Bone marrow (tissue), 2 donors: Measurements from ENCODE around the gene DNM1.
"Not testable (repeated sequence)": the region's sequence is repeated elsewhere in the genome, so short reads cannot be mapped to it uniquely, and the experiment has no call there.

ENCODE experiments used
- DNase-seq, 2 donors: peaks; one replicate each; lab custom pipeline; 2025; lab: John Stamatoyannopoulos, UW

The DNM1 gene

DNA sequence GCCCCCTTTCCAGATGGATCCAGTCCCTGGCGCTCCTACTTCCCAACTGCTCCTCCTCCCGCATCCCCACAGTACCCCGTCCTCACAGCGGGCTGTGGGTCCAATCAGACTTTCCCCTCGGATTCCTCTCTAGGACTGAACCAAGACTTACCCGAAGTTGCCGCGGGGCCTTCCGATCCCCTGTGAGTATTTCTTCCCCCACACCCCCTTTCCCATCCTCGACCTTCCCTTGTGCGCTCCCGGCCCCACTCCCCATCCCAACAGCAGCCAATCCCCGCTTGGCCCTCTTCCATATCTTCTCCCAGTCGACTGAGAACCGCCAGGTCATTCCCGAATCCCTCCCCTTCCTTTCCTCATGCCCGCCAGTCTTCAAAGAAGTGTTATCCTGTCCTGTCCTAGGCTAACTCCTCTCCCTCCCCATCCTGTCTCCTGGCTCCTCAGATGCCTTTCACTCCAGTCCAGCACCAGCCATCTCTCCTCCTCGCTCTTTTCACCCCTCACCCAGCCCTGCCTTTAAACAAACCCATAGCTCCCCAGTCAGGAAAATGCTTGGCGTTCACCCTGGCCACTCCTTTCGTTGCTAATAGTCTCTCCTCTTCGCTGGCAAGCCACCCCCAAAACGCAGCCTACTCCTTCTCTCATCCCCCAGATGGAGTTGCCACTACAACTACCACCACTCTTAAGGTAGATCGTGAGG, 73.5 kb downstream of the DNM1 start:
- no peak for DNase-seq

DNA sequence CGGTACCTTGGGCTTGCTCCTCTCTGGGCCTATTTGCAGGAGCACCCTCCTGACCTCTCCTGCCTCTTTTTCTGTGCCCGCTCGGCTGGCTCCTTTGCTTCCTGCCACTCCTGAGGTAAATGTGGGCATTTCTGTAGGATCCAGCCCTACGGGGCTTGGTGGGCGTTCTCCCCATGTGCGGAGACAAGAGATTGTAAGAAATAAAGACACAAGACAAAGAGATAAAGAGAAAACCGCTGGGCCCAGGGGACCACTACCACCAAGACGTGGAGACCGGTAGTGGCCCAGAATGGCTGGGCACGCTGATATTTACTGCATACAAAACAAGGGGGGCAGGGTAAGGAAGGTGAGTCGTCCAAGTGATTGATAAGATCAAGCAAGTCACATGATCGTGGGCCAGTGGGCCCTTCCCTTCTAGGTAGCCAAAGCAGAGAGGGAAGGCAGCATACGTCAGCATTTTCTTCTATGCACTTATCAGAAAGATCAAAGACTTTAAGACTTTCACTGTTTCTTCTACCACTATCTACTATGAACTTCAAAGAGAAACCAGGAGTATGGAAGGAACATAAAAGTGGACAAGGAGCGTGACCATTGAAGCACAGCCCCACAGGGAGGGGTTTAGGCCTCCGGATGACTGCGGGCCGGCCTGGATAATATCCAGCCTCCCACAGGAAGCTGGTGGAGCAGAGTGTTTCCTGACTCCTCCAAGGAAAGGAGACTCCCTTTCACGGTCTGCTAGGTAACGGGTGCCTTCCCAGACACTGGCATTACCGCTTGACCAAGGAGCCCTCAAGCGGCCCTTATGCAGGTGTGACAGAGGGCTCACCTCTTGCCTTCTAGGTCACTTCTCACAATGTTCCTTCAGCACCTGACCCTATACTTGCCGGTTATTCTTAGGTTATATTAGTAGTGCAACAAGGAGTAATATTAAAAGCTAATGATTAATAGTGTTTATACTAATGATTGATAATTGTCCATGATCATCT, 76.2 kb downstream of the DNM1 start:
- not testable (repeated sequence) for DNase-seq

DNA sequence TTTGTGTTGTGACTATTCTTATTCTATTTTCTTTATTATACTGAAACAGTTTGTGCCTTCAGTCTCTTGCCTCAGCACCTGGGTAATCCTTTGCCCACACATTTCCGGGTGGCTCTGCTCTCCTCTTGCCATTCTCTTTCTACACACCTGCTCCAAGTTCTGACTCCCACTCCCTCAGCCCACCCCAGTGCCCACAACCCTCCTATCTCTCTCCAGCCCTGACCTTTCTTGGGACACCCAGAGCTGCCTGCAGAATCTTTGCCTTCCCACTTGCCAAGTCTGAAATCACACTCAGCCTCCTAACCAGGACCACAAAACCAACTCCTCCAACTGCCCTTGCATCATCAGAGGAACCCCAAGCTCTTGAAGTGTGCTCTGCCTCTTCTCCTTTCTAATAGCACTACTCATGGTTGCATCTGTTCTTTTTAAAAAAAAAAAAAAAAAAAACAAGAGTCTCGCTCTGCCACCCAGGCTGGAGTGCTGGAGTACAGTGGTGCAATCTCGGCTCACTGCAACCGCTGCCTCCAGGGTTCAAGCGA, 77.0 kb downstream of the DNM1 start:
- DNase-seq: no peak

DNA sequence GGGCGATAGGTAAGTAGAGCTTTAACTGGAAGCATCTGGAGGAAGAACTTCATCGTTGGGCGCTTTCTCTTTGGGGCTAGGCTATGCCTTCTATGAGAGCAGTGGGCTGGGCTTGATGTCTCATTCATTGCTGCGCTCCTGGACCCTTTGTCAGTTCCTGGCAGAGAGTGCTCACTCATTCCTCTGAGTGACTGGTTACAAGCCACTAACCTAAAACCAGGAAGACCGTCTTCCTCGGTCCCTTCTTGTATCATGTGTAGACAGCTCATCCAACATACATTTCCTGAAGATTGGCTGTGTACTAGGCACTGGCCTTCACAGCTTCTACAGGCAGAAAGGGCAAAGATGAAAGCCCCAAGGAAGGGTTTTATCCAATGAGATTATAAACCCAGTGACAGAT, 79.3 kb downstream of the DNM1 start:
- no peak for DNase-seq

DNA sequence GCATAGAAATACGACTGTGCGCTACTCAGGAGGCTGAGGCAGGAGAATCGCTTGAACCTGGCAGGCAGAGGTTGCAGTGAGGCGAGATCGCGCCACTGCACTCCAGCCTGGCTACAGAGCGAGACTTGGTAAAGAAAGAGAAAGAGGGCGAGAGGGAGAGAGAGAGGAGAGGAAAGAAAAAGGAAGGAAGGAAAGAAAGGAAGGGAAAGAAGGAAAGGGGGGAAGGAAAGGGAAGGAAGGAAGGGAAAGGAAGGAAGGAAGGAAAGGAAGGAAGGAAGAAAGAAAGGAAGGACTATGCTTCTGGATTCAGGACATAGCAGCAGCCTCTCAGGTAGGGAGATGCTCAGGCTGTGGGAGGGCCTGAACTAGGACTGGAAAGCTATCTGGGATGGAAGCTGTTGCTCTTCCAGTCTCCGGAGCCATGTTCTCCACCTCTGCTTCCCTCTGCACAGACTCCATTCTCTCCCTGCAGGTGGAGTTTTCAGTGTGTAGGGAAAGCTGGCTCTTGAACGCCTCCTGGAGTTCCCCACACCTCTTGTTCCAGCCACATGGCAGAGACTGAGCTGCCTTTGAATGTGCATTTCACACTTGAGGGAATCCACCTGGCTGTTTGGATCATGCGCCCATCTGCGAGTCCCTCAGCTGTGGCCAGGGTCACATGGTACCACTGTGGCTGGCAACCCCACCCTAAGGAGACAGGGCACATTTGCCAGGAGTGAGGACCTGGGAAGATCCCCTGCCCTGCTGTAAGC, 82.0 kb downstream of the DNM1 start:
- DNase-seq: no peak

DNA sequence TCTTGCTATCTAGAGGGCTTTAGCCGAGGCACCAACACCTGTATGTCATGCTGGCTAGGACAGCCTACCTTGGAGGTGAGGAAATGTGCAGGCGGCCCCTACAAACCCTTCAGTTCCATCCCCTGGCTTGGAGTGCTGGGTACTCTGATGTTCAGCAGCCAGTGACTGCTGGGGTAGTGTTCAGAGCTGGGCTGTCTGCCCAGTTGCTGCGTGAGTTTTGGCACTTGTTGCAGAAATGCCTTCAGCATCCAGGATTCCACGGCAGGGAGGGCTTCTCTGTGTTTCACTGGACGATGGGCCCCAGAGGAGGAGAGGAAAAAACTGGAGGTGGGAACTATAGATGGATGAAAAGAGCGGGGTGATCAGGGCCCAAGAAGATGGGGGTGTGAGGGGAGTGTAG, 83.3 kb downstream of the DNM1 start:
- DNase-seq: no peak

DNA sequence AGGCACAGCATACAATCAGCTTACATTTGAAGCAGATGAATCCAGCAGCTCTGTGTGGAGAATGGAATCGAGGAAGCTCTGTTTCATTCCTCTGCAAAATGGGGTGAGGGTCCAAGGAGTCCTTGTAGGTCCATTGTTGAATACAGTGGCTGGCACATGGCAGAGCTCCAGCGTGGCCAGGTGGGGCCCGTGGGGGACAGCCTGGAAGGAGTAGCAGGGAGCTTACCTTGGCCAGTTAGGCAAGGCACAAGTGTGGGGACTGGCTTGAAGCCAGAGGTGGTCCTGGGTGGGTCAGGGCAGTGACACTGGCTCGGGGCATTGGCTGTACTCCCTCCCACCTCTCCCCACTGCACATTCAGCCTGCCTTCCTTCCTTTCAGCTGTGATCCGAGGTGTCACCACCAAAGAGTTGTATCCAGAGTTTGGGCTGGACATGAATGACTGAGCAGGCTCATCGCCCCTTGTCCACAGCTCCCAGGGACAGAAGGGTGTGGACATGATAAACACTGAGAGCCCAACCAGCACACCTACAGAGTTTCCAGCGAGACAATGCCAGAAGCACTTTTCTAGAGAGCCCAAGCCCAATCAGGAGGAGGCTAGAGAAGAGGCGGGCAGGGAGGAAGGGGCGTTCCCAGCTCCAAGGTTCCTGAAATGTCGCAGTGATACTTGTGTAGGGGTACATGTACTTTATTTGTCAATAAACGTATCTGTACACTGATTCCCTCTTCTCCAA, 85.3 kb downstream of the DNM1 start:
- no peak for DNase-seq

DNA sequence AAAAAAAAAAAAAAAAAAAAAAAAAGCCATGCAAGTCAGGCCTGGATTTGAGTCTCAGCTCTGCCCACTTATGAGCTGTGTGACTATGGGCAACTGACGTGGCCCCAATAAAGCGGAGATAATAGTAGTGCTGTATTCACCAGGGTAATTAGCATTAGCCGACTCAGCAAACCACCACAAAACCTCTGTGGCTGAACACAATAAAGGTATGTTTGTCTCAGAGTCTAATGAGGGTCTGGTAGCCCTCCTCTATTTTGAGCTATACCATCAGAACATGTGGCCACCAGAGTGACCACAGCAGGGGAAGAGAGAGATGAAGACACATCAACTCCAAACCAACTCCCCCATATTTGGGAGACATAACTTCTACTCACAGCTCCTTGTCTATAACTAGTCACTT, 88.8 kb downstream of the DNM1 start:
- DNase-seq: no peak

DNA sequence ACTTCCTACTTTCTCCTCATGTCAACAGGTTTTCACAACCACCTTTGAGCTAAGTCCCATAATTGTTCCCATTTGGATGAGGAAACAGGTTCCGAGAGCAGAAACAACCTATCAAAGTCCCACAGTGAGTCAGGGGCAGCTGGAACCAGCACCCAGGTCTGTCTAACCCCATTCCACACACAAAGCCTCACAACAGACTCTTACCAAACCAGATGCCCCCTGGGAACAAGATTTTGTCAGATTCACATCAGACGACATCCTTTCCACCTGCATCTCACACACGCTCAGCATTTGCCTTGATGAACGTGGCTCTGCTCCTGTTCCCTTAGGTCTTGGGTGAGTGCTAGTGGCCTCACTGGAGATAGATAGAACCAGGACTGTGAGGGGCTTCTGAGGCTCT, 89.9 kb downstream of the DNM1 start:
- no peak for DNase-seq

DNA sequence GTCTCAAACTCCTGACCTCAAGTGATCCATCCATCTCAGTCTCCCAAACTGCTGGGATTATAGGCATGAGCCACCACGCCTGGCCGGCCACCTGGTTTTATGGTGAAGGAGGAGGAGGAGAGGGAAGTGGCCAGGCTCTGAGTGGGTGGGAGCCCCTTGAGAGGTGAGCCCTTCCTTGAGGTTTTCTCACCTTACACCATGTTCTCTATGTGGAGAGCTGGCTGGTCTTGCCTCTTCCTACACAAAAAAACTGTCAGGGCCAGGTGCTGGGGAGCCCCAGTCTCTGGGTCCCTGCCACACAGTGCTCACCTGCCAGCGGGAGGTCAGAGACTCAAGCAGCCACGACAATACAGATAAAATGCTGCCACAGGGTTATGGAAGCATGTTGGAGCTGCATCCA, 91.0 kb downstream of the DNM1 start:
- no peak for DNase-seq

DNA sequence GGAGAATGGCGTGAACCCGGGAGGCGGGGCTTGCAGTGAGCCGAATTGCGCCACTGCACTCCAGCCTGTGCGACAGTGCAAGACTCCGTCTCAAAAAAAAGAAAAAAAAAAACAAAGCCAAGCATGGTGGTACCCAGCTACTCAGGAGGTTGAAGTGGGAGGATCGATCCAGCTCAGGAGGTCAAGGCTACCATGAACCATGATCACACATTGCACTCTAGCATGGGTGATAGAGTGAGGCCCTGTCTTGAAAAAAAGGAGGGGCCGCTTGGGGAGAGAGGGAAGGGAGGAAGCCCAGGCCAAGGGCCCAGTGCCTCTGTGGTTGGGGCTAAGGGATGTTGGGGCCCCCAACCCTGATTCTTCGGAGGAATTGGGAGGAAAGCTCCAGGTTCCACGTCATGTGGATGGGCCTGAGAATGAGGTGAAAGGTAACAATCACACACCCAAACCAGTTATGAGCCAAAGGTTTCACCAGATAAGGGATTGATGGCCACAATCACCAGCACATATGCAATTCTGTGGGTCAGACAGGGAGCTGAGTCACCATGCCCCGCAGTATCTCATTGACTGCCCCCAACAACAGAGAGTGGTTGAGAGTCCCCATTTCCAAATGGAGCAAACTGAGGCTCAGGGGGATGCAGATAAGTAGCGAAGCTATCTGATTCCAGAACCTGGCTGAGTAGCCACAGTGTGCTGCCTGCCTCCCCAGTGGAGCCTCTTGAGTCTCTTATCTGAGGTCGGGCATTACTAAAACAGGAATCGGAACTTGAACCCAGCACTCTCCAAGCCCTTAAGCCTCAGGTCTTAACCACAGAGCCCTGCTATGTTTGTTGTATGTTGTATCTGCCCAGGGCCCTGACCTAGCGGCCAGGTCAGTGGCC, 93.4 kb downstream of the DNM1 start:
- no peak for DNase-seq

DNA sequence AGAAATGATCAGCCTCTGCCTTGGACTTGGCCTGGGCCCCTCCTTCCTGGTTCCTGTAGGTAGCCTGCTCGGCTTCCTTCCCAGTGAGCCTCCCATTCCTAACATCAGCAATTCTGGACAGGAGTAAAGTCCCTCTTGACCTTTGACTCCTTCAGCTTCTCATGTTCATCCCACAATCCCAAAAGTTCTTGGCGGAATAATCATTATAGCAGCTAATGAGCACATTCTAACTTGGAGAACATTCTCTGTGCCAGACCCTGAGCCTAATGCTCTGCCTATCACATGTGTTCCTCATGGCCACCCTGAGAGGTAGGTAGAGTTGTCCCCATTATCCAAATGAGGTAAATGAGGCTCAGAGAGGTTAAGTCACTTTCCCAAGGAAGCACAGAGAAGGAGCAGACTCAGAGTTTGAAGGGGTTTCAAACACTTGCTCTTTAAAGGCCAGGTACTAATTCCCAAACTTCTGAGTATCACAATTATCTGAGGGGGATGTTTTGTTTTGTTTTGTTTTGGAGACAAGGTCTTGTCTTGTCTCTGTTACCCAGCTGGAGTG, 94.1 kb downstream of the DNM1 start:
- no peak for DNase-seq

DNA sequence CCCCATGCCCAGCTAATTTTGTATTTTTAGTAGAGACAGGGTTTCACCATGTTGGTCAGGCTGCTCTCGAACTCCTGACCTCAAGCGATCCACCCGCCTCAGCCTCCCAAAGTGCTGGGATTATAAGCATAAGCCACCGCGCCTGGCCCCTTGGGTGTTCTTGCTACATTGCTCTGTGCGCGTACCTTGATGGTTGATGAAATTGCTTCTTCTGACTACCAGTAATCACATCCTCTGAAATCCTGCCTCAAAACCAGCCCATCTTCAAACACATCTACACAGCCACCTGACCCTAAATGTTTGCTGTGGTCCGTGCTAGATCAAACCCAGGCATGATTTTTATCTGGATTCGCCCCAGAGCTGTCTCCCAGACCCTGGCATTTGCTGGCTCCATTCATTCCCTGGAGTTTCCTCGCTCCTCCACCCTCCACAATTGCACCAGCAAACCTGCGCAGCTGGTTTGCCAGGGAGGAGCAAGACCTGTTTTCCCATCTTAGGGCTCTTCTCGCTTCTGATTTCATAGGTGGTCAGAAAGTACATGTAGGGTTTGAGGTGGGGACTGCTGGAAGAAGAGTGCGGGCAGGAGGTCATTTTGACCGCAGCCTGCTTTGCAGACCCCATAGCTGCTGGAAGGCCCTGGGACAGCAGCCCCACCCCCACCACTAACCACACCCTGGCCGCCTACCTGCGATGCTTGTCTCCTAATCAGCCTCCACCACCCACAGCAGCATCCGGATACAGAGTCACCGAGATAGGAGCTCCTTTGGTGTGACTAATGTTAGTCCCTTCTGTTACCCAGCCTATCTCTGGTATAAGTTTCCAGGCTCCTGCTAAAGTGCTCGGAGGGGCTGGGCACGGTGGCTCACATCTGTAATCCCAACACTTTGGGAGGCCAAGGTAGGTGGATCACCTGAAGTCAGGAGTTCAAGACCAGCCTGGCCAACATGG, 95.6 kb downstream of the DNM1 start:
- DNase-seq: no peak

DNA sequence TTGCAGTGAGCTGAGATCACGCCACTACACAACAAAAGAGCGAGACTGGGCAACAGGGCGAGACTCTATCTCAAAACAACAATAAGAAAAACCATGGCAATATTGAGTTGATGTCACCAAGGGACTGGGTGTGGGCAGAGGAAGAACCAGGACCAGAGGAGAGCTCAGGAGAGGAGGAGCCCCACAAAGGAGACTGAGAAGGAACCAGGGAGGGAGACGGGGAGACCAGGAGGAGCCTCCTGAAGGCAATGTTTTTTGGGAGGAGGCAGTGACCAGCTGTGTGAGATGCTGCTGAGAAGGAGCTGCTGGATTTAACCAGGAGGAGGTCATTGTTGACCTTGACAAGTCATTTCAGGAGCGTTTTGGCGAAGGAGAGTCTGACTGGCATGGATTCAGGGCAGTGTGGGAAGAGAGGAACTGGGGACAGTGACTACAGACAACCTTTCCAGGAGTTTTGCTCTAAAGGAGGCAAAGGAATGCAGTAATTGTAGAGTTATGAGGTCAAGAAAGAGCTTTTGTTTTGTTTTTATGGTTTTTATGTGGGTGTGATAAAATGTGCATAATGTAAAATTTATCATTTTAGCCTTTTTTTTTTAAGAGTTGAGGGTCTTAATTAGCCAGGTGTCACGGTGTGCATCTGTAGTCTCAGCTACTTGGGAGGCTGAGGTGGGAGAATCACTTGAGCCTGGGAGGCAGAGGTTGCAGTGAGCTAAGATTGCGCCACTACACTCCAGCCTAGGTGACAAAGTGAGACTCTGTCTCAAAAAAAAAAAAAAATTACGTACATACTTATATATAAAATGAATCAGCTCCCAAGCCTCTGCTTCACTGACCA, 101.2 kb downstream of the DNM1 start:
- no peak for DNase-seq
